ENCODE results near the gene SDK1.

DNA sequence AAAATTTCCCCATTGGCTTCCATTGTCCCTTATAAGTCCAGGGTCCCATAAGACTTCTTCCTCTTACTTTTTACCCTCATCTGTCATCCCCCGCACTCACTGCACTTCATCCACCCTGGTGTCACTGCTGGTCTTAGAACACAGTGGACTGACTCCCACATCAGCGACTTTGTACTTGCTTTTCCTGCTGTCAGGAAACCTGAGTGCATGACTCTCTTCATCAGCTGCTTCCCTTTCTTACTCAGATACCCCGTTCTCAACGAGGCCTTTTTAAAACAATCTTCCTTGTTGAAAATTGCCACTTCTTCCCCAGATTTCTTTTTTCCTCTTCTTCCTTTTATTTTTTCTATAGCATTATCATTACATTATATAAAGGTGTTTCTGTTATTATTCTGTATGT is 305.4 kb downstream of the SDK1 start:
- TF ChIP-seq SIX5 (IDR thresholded peaks at IDR 0.05; ENCODE audit: low read depth, low read length) (no peak), KDM1A (IDR thresholded peaks at IDR 0.05; ENCODE audit: borderline replicate concordance, low read length) (no peak), POLR2A (IDR thresholded peaks at IDR 0.05; ENCODE audit: control extremely low read depth in 1 of 2, low read depth in 2 of 2, low read length in 2 of 2) (no peak), POLR2AphosphoS5 (IDR thresholded peaks at IDR 0.05; ENCODE audit: low read depth, low read length) (no peak), EP300 (IDR thresholded peaks at IDR 0.05; ENCODE audit: borderline replicate concordance in 1 of 2, low read depth in 2 of 2, low read length in 2 of 2) (no peak), YY1 (IDR thresholded peaks at IDR 0.05; ENCODE audit: low read depth, low read length) (no peak), BACH1 (IDR thresholded peaks at IDR 0.05; ENCODE audit: low read length) (no peak), MAFK (IDR thresholded peaks at IDR 0.05; ENCODE audit: low read depth, low read length) (no peak), BRCA1 (IDR thresholded peaks at IDR 0.05; ENCODE audit: low read depth, low read length) (no peak), SP1 (IDR thresholded peaks at IDR 0.05; ENCODE audit: low read depth, low read length) (no peak)
- TF ChIP-seq, protein P1, sequence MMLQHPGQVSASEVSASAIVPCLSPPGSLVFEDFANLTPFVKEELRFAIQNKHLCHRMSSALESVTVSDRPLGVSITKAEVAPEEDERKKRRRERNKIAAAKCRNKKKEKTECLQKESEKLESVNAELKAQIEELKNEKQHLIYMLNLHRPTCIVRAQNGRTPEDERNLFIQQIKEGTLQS (IDR thresholded peaks at IDR 0.05; ENCODE audit: insufficient read depth, low read depth, low read length), result no peak
- TF ChIP-seq, protein P2, sequence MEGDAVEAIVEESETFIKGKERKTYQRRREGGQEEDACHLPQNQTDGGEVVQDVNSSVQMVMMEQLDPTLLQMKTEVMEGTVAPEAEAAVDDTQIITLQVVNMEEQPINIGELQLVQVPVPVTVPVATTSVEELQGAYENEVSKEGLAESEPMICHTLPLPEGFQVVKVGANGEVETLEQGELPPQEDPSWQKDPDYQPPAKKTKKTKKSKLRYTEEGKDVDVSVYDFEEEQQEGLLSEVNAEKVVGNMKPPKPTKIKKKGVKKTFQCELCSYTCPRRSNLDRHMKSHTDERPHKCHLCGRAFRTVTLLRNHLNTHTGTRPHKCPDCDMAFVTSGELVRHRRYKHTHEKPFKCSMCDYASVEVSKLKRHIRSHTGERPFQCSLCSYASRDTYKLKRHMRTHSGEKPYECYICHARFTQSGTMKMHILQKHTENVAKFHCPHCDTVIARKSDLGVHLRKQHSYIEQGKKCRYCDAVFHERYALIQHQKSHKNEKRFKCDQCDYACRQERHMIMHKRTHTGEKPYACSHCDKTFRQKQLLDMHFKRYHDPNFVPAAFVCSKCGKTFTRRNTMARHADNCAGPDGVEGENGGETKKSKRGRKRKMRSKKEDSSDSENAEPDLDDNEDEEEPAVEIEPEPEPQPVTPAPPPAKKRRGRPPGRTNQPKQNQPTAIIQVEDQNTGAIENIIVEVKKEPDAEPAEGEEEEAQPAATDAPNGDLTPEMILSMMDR (IDR thresholded peaks at IDR 0.05; ENCODE audit: control extremely low read depth in 1 of 3, insufficient read depth in 1 of 3, low read depth in 1 of 3, low read length in 3 of 3), result no peak
